Measurements from ENCODE around the gene RBP5.
A peak's percentile ranks its signal among the peaks of the same experiment; 100 is the strongest.

The RBP5 gene

DNA sequence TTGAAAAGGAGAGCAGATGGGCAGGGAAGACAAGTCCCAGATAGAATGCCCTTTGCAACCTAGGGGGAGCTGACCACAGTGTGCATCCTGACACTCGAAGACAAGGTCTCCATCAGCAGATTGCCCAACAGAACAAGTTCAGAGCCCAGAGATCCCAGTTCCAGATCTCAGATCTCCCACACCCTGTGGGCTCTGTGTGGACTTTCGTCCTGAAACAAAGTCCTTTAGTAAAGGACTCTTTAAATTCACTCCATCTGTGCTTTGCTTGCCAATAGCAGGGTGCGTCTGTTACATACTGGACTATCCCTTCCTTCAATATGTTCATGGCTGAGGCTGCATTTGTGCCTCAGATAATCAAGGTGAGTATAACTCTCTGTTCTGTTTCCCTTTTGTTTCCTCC is 11.0 kb downstream of the RBP5 start:
- TF ChIP-seq CTCF (IDR thresholded peaks at IDR 0.05) = no peak

DNA sequence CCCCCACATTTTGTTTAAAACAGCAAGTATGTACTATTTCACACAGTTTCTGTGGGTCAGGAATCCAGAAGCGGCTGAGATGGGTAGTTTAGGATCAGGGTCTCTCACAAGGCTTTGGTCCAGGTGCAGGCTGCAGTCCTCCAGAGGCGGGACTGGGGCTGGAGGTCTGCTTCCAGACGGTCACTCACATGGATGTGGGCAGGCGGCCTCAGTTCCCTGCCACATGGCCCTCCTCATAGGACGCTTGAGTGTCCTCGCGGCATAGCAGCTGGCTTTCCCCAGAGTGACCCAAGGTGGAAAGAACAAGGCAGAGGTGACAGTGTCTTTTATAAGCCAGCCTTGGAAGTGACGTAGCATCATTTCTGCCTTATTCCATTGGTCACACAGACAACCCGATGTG is 11.8 kb downstream of the RBP5 start:
- TF ChIP-seq CTCF (IDR thresholded peaks at IDR 0.05) = no peak

DNA sequence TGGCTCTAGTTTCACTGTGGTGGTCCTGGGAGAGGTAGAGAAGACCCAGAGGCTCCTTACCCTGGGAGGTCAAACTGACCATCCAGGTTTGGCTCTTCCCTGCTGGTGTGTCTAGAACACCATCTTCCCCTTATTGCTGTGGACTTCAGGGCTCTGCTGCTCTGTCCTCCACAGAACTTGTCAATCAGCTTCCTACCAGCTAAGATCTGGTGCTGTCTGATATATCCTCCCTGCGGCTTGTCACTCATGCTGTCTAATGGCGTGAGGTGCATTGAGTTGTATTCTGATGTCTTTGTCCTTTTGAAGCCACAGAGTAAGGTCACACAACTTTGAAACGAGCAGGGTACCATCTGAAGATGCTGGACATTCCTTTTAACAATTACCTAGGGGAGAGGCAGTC is 12.5 kb downstream of the RBP5 start:
- no peak for TF ChIP-seq CTCF (IDR thresholded peaks at IDR 0.05)

DNA sequence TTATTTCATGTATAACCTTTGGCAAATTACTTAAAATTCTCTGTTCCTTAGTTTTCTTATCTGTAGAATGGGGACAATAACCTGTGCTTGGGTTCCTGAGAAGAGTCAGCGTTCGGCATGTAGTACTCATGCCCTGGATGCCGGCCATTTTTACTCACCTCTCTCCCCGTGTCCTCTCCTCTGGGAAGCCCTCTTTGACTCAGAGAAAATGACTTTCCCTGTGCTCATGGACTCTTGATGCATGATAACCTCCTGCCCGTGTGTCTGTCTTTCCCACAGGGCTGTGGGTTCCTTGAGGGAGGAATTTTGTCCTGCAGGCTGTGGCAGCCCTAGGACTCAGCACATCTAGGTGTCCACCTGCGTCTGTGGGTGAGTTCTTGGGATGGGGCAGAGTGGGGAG is 13.8 kb downstream of the RBP5 start:
- TF ChIP-seq CTCF (IDR thresholded peaks at IDR 0.05) = no peak

DNA sequence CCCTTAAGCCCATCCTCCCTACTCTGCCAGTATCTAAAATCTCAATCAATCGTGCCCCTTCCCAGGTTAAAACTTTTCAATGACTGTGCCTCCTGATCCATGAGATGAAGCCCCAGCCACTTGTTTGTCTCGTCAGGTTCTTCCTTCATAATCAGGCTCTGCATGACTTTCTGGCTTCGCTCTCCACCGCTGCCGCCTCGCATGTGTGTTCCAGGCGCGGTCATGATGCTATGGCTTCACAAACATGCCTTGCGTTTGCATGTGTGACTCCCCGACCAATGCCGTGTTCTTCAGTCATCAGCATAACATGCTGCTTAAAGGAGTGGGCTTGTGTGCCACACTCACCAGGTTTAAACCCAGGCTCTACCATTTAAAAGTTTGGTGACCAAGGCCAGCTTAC is 14.7 kb downstream of the RBP5 start:
- TF ChIP-seq CTCF (IDR thresholded peaks at IDR 0.05) = no peak

DNA sequence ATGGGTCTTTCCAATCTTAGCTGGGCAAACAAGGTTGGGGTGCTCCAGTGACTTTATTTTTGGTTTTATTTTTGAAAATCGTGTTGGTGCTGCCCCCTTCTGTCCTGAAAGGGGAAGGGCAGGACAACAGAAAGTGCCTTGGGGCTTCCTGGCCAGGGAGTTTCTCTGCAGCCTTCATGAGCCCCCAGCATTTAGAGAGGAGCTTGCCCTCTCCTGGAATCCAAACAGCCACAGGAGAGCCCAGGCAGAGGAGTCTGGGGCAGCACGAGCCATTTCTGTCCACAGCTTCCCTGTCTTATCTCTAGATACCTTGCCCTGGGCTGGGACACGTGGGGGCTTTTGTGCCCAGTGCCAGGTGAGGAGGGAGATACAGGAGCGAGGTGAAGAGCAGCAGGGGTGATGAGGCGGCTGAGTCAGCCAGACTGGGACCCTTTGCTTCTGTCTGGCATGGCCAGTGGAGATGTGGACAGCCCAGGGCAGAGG is 15.3 kb downstream of the RBP5 start:
- TF ChIP-seq CTCF (IDR thresholded peaks at IDR 0.05) = peak; percentile 91

GRCh38 chr12:7112041-7112440 is 16.6 kb downstream of the RBP5 start:
- no peak for TF ChIP-seq CTCF (IDR thresholded peaks at IDR 0.05)

GRCh38 chr12:7110661-7111060 is 18.0 kb downstream of the RBP5 start:
- no peak for TF ChIP-seq CTCF (IDR thresholded peaks at IDR 0.05)

Data from LNCAP (cell line).